ENCODE data around the gene EXD3.

GRCh38 chr9:137393176-137394150 lies 29.5 kb downstream of the EXD3 start:
- TF ChIP-seq CTCF (IDR thresholded peaks at IDR 0.05) = no peak
- TF ChIP-seq POLR2AphosphoS5 (IDR thresholded peaks at IDR 0.05) = no peak
- TF ChIP-seq EP300 (IDR thresholded peaks at IDR 0.05) = no peak
- TF ChIP-seq POLR2A (IDR thresholded peaks at IDR 0.05) = no peak

Measured in stomach (tissue), 4 donors.